Lower lobe of right lung (tissue), 2 donors: Measurements from ENCODE around the gene GNL2. TPM values are rescaled to one million over a fixed set of nuclear protein-coding genes. Genes with fewer than 3 reads are reported as not detected.

Experiments
- ATAC-seq, 2 donors: fragments of 200-7000 bp; cut with Tn5 transposase; one replicate each; pipeline ENCODE4 v1.9.1; 2020 to 2022; ENCODE audit warnings: mild to moderate bottlenecking in 2 of 2, moderate library complexity in 2 of 2
- DNase-seq: peaks from one replicate; pipeline ENCODE4 v3.0.0-alpha.2; 2020
- H3K27ac ChIP-seq: fragments of 200-600 bp; one replicate; pipeline ENCODE4 v1.8.0; 2022
- H3K27me3 ChIP-seq: fragments of 200-600 bp; one replicate; pipeline ENCODE4 v1.8.0; 2022; ENCODE audit warnings: low read depth
- H3K36me3 ChIP-seq: fragments of 200-600 bp; one replicate; pipeline ENCODE4 v1.8.0; 2022; ENCODE audit warnings: mild to moderate bottlenecking
- H3K4me1 ChIP-seq: fragments of 200-600 bp; one replicate; pipeline ENCODE4 v1.8.0; 2022
- H3K4me3 ChIP-seq: fragments of 200-600 bp; one replicate; pipeline ENCODE4 v1.8.0; 2022; ENCODE audit warnings: mild to moderate bottlenecking
- H3K9me3 ChIP-seq: fragments of 200-600 bp; one replicate; pipeline ENCODE4 v1.8.0; 2022
- intact Hi-C: fragments of 100-400 bp; cut with DNase I; formaldehyde crosslinking; loops from one replicate; pipeline ENCODE4 v1.11.0; 2022
- total RNA-seq: library from RNA; stranded (reverse); fragmentation: NEBNext Ultra II Directional; extraction: Animal tissue kit (Norgen Biotek cat#: 25700); gene quantifications from one replicate; pipeline ENCODE4 v1.2.1, GENCODE V29; 2021
- TF ChIP-seq, protein P1 (sequence below): fragments of 200-600 bp; IDR thresholded peaks from one replicate; pipeline ENCODE4 v1.8.0; 2022; ENCODE audit warnings: antibody characterized with exemption, mild to moderate bottlenecking
- donor health status: DM: no; HTN: yes; CAD: no; lungs with severe emphysema.

The GNL2 gene
- total RNA-seq, 1 donor from 2014 or later = 37.5 TPM

DNA sequence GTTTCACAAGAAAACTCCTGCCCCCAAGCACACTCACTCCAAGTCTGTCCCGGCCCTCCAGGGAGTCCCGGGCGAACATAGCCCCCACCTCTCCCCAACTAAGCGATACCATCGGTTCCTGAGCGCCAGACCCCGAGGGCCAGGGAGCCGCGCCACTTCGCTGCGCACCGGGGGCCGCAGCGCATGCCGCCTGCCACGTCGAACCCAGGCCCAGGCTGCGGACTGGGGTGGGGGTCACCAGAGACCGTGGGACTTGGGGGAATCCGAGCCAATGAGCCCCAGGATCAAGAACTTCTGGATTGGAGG, 38.2 kb upstream of the GNL2 start:
- Histone ChIP-seq H3K9me3 (no peaks in the 10 kb centered on the region), H3K36me3 (no peaks in the 10 kb centered on the region), H3K4me1 (peaks cover 12% of the 10 kb centered on the region), H3K27ac (no peak overlapping the region), H3K4me3 (peak overlapping the region; percentile 50), H3K27me3 (peaks cover 65% of the 10 kb centered on the region)
- intact Hi-C loops = no loop called here
- TF ChIP-seq, protein P1, sequence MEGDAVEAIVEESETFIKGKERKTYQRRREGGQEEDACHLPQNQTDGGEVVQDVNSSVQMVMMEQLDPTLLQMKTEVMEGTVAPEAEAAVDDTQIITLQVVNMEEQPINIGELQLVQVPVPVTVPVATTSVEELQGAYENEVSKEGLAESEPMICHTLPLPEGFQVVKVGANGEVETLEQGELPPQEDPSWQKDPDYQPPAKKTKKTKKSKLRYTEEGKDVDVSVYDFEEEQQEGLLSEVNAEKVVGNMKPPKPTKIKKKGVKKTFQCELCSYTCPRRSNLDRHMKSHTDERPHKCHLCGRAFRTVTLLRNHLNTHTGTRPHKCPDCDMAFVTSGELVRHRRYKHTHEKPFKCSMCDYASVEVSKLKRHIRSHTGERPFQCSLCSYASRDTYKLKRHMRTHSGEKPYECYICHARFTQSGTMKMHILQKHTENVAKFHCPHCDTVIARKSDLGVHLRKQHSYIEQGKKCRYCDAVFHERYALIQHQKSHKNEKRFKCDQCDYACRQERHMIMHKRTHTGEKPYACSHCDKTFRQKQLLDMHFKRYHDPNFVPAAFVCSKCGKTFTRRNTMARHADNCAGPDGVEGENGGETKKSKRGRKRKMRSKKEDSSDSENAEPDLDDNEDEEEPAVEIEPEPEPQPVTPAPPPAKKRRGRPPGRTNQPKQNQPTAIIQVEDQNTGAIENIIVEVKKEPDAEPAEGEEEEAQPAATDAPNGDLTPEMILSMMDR = no peak
- DNase-seq = no peak
- no peak for ATAC-seq

DNA sequence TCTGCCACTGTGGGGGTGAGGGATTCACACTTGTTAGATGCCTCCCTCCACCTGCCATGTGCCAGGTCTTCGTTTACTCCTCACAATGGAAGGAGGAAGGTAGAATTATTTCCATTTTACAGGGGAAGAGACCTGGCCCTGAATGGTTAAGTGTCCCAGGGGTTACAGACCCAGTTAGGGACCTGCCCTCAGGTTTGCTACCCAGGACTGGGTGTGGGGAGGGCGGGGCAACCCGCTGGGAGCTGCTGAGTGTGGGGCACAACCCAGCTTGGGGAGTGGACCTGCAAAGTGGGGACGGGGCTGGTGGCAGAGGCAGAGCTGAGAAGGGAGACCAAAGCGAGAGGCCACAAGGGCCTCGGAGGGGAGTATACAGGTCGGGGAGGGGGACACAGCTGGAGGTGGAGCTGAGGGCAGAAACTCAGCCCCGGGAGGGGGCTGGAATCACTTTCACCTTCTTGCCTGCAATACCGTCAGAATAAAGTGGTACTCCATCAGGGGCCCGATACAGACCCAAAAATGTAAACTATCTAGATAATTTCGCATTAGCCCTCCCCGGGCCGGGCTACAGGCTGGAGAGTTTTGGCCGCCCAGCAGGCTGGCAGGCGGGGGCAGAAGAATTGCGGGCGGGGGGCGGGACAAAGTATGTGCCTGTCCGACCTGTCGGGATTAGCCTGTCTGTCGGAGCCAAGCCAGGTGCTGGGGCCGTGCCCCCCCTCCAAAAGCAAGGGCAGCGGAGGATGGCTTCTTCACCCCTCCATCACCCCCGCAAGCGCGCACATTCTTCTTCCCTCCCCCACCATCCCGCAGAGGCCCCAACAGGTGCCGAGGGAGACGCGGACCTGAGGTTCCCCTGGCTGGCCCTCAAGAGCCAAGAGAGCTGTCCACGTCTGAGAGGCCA, 37.6 kb upstream of the GNL2 start:
- TF ChIP-seq, protein P1 = no peak
- peak overlapping the region; percentile 50 for H3K4me3 ChIP-seq

DNA sequence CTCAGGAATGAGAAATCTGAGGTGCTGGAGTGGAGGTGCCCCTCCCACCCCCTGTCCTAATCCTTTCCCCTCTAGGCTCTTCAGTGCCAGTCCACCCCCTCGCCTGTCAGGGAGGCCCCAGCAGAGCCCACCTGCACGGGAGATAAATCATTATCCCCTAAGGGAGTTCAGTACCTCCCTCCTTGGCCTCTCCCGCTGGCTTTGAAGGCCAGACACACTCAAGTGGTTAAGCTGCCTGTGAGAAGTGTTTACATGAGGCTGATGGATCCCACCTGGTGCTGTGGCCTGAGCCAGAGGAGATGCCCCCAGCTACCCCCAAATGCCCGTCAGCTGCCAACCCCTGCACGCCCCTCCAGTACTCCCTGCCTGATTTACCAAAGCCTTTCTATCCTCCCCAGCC, 35.3 kb upstream of the GNL2 start:
- DNase-seq (no peak), ATAC-seq (no peak)
- Histone ChIP-seq H3K27ac (no peak overlapping the region), H3K4me3 (no peak overlapping the region), H3K9me3 (no peaks in the 10 kb centered on the region), H3K27me3 (peaks cover 57% of the 10 kb centered on the region), H3K4me1 (peaks cover 12% of the 10 kb centered on the region), H3K36me3 (no peaks in the 10 kb centered on the region)
- intact Hi-C loops = no loop called here
- TF ChIP-seq, protein P1 = no peak

More for the DNA sequence above, 37.6 kb upstream of the GNL2 start:
- Histone ChIP-seq H3K27me3 (peaks cover 65% of the 10 kb centered on the region), H3K27ac (no peak overlapping the region), H3K9me3 (no peaks in the 10 kb centered on the region), H3K4me1 (peaks cover 12% of the 10 kb centered on the region), H3K36me3 (no peaks in the 10 kb centered on the region)
- DNase-seq (no peak), ATAC-seq (no peak)
- intact Hi-C loops = no loop called here

DNA sequence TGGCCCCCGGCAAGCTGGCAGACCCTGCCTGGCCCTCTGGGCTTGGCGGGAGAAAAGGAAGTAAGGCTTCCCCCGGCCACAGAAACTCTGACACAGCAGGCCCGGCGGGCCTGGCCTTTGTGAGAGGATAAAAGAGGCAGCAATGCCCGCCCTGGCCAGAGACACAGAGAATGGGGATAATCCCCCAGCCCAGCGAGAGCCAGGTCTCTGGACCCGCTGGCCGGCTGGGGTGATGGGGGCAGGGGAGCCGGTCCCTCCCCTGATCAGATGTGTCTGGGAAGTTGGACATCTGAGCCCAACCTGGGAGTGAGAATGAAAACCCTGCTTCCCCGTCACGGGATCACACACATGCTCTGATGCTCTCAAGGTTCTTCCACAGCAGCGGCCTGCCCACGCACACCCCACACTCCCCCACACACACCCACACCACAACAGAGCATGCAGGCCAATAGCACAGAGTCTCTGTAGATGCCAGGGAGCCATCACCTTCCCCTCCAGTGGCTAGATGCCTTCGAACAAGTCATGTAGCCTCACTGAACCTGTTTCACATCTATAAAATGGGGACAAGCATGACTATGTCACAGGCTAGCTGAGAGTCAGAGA, 34.8 kb upstream of the GNL2 start:
- no peak overlapping the region for H3K27ac ChIP-seq
- H3K4me1 ChIP-seq = peaks cover 12% of the 10 kb centered on the region
- H3K27me3 ChIP-seq = peaks cover 55% of the 10 kb centered on the region
- H3K9me3 ChIP-seq = no peaks in the 10 kb centered on the region
- no peaks in the 10 kb centered on the region for H3K36me3 ChIP-seq
- DNase-seq (no peak), ATAC-seq (no peak)
- intact Hi-C loops = no loop called here
- H3K4me3 ChIP-seq = no peak overlapping the region
- TF ChIP-seq, protein P1 = no peak

DNA sequence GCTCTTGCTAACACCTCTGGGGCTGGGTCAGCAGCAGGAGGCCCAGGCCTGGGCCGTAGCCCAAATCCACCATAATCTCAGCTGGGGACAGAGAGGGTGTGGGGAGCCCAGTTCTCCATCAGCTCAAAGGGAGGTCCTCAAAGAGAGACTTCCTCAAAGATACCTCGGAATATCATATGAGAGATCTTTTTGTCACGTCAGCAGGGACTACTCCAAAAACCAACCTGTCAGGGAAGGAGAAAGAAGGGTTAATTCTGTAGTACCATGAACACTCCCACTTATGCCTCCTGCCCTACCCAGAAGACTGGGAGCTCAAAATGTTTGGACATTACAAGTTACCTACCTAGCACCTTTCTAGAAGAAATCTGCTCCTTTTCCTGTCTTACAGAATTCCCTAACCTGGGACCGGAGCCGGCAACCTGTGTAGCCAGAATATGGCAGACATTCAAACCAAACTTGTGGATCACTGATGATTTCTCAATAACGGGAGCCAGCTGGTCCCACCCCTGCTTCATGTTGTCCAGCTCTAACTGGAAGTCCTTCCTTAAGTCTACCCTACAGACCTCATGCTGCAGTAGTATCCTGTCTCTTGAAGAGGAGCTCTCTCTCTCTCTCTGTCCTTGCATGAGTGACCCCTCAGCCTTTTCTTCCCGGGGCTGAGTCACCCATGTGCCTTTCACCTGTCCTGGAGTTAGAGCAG, 34.1 kb upstream of the GNL2 start:
- Histone ChIP-seq H3K4me3 (no peak overlapping the region), H3K36me3 (no peaks in the 10 kb centered on the region), H3K27me3 (peaks cover 51% of the 10 kb centered on the region), H3K4me1 (peaks cover 8% of the 10 kb centered on the region), H3K9me3 (no peaks in the 10 kb centered on the region), H3K27ac (no peak overlapping the region)
- DNase-seq (no peak), ATAC-seq (no peak)
- intact Hi-C loops = no loop called here
- TF ChIP-seq, protein P1 = no peak
